Activated T-helper 1 cell treated with anti-CD3 and anti-CD28 coated beads, Interleukin-12 subunit alpha, Interleukin-12 subunit beta, Interleukin-2, Interleukin-4 antibody, amounts not matched to agents 30 ng/mL and 10 ng/mL and 1 ng/mL, durations not matched to agents 14 hours and 24 hours and 36 hours (primary cell): Measurements from ENCODE around the gene DGKZ. TPM values are rescaled to one million over a fixed set of nuclear protein-coding genes. Genes with fewer than 3 reads are reported as not detected.
"Not testable (repeated sequence)": the region's sequence is repeated elsewhere in the genome, so short reads cannot be mapped to it uniquely, and the experiment has no call there.

Experiments used
- DNase-seq: peaks from one replicate; pipeline ENCODE4 v3.0.0; 2021; ENCODE audit warnings: low spot score
- H3K27ac Mint-ChIP-seq: one replicate; pipeline ENCODE4 v1.8.0; 2021; ENCODE audit warnings: mild to moderate bottlenecking, mixed read lengths
- H3K27me3 Mint-ChIP-seq: one replicate; pipeline ENCODE4 v1.8.0; 2022; ENCODE audit warnings: mild to moderate bottlenecking, moderate library complexity, mixed read lengths; ENCODE audit not compliant: insufficient read depth
- H3K36me3 Mint-ChIP-seq: one replicate; pipeline ENCODE4 v1.8.0; 2021; ENCODE audit warnings: low read depth, mixed read lengths
- H3K4me1 Mint-ChIP-seq: one replicate; pipeline ENCODE4 v1.8.0; 2021; ENCODE audit warnings: low read depth, mixed read lengths
- H3K4me3 Mint-ChIP-seq: one replicate; pipeline ENCODE4 v1.8.0; 2021; ENCODE audit warnings: mild to moderate bottlenecking, moderate library complexity, mixed read lengths
- H3K9me3 Mint-ChIP-seq: one replicate; pipeline ENCODE4 v1.8.0; 2021; ENCODE audit warnings: mixed read lengths
- intact Hi-C: fragments of 100-400 bp; cut with micrococcal nuclease; formaldehyde crosslinking; loops from one replicate; pipeline ENCODE4 v1.15.1; 2024
- total RNA-seq: library from RNA; stranded (reverse); gene quantifications from 2 replicates; pipeline ENCODE4 v1.2.3, GENCODE V29; 2022

The DGKZ gene
- total RNA-seq, 1 donor from 2014 or later, result 101 TPM

DNA sequence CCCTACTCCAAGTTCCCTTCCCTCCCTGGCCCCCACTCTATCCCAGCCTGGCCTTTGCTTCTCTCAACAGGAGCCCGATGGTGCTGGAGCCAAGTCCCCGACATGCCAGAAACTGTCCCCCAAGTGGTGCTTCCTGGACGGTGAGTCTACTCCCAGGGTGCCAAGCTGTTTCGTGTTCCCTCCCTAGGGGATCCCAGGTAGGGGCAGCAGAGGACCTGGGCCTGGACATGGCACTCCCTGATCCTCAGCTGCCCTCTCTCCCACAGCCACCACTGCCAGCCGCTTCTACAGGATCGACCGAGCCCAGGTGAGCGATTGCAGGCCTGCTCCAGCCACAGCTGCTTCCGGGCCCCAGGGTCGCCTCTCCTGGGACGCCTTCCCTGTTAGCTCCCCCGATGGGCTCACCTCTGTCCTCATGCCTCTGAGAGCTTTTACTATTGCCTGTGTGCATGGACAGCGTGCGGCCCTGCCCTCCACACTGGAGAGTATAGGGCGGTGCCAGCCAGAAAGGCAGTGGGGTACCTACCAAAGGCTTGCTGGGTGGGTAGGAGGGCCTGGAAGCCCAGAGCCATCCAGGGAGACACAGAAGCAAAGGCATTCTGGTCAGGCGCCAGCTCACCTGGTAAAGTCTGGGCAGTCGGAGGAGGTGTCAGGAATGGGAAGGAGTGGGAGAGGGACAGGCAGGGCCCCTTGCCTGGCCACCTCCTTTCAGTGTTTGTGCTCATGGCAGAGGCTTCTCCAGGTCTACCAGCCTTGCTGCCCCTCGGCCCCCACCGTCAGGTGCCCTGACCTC is 29.2 kb downstream of the DGKZ start:
- H3K9me3 Mint-ChIP-seq, result no peaks in the 10 kb centered on the region
- no peaks in the 10 kb centered on the region for H3K4me1 Mint-ChIP-seq
- H3K27me3 Mint-ChIP-seq, result peaks cover 2% of the 10 kb centered on the region
- intact Hi-C loops, result no loop called here
- H3K27ac Mint-ChIP-seq, result no peak overlapping the region
- peaks cover 31% of the 10 kb centered on the region for H3K36me3 Mint-ChIP-seq
- no peak for DNase-seq
- no peak overlapping the region for H3K4me3 Mint-ChIP-seq

DNA sequence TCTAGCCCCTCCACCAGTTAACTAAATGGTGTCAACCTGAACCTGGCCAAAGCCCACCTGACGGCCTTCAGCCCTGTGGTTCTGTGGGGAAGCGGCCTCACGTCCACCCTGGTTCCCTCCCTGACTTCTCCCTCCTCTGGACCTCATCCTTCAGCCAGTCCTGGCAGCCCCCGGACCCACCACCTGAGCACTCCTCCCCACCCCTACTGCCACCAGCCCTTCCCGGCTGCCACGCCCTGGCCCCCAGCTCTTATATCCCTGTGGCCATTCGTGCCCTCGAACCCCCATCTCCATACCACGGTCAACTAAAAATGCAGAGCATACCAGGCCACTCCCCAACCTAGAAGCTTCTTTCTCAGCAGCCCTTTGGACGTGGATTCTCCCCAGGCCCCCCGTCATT is 30.0 kb downstream of the DGKZ start:
- peaks cover 2% of the 10 kb centered on the region for H3K27me3 Mint-ChIP-seq
- no peak overlapping the region for H3K4me3 Mint-ChIP-seq
- H3K36me3 Mint-ChIP-seq, result peaks cover 31% of the 10 kb centered on the region
- intact Hi-C loops, result no loop called here
- H3K9me3 Mint-ChIP-seq, result no peaks in the 10 kb centered on the region
- H3K4me1 Mint-ChIP-seq, result no peaks in the 10 kb centered on the region
- no peak for DNase-seq
- H3K27ac Mint-ChIP-seq, result no peak overlapping the region

DNA sequence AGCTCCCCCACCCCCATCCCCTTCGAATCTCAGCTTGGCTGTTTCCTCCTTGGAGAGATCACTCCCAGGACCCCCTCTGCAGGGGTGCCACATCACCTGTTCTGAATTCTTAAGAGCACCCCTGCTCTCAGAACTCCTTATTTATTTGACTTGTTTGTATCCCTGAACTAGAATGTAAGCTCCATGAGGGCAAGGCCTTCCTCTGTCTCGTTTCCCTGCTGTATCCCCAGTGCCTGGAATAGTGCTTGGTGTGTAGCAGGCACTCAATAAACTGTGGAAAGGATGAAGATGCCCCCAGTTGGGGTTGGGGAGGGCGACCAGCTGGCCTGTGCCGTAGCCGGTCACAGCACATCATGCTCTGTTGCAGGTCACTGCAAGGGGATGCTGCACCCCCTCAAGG is 30.6 kb downstream of the DGKZ start:
- no peaks in the 10 kb centered on the region for H3K9me3 Mint-ChIP-seq
- no peak overlapping the region for H3K27ac Mint-ChIP-seq
- H3K4me3 Mint-ChIP-seq, result no peak overlapping the region
- peaks cover 2% of the 10 kb centered on the region for H3K27me3 Mint-ChIP-seq
- DNase-seq, result no peak
- intact Hi-C loops, result no loop called here
- no peaks in the 10 kb centered on the region for H3K4me1 Mint-ChIP-seq
- peaks cover 29% of the 10 kb centered on the region for H3K36me3 Mint-ChIP-seq

DNA sequence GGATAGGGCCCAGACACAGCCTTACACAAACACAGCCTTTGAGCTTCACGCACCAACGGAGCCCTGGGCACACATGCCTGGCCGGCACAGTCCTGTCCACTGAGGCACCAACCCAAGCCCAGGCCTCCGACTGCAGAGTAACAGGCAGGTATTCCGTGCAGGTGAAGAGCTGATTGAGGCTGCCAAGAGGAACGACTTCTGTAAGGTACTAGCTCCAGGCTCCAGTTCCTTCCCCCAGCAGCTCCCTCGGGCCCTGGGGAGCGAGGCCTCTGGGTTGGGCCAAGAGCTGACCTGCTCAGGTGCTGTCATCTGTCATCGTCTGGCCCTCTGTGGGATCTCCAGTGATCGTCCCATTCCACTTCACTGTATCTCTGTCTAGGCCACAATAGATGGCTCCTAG is 31.0 kb downstream of the DGKZ start:
- no peak for DNase-seq
- peaks cover 29% of the 10 kb centered on the region for H3K36me3 Mint-ChIP-seq
- no peaks in the 10 kb centered on the region for H3K4me1 Mint-ChIP-seq
- no peak overlapping the region for H3K4me3 Mint-ChIP-seq
- no peak overlapping the region for H3K27ac Mint-ChIP-seq
- no peaks in the 10 kb centered on the region for H3K9me3 Mint-ChIP-seq
- intact Hi-C loops, result no loop called here
- peaks cover 2% of the 10 kb centered on the region for H3K27me3 Mint-ChIP-seq

DNA sequence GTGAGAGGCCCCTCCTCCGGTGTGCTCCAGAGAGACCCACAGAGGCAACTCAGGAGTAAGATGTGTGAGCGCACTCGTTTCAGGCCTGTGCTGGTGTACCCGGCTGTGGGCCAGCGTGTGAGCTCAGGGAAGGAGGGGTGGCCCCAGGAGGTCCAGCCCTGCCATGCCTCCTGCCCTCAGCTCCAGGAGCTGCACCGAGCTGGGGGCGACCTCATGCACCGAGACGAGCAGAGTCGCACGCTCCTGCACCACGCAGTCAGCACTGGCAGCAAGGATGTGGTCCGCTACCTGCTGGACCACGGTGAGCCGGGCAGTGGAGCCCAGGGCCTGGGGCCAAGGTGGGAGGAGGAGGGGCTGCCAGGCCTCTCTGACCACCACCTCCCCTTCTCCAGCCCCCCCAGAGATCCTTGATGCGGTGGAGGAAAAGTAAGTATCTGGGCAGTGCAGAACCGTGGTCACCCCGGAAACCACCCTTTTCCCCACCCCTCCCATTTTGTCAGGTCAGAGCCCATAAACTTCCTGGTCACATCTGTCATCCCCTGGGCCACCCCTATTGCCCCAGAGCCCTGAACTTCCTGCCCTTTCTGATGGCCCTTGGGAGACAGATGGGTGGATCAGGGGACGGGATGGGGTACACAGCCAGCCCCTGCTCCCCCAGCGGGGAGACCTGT is 31.7 kb downstream of the DGKZ start:
- peaks cover 29% of the 10 kb centered on the region for H3K36me3 Mint-ChIP-seq
- intact Hi-C loops, result no loop called here
- H3K27ac Mint-ChIP-seq, result peak overlapping the region; percentile 65
- no peaks in the 10 kb centered on the region for H3K9me3 Mint-ChIP-seq
- H3K4me3 Mint-ChIP-seq, result no peak overlapping the region
- no peaks in the 10 kb centered on the region for H3K4me1 Mint-ChIP-seq
- no peak for DNase-seq
- H3K27me3 Mint-ChIP-seq, result peaks cover 2% of the 10 kb centered on the region

DNA sequence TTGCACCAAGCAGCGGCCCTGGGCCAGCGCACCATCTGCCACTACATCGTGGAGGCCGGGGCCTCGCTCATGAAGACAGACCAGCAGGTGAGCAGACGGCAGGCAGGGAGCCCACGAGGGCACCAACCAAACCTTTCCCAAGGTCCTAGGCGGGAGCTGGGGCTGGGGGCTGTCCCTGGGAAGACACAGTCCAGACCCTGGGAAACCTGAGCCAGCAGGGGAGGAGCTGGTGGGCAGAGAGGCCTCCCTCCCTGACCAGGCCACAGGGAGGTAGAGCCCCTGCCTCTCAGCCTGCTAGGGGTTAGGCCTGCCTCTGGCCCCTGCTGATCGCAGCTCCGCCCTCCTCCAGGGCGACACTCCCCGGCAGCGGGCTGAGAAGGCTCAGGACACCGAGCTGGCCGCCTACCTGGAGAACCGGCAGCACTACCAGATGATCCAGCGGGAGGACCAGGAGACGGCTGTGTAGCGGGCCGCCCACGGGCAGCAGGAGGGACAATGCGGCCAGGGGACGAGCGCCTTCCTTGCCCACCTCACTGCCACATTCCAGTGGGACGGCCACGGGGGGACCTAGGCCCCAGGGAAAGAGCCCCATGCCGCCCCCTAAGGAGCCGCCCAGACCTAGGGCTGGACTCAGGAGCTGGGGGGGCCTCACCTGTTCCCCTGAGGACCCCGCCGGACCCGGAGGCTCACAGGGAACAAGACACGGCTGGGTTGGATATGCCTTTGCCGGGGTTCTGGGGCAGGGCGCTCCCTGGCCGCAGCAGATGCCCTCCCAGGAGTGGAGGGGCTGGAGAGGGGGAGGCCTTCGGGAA is 32.4 kb downstream of the DGKZ start:
- not testable (repeated sequence) for H3K27me3 Mint-ChIP-seq, DNase-seq, H3K4me1 Mint-ChIP-seq, H3K9me3 Mint-ChIP-seq
- H3K36me3 Mint-ChIP-seq, result peaks cover 29% of the 10 kb centered on the region
- intact Hi-C loops, result loop anchor here (1.0 to 5.0 kb wide), 4 partner anchors 10 to 142 kb away; no protein-coding TSS in a partner anchor
- peak overlapping the region; percentile 29 for H3K27ac Mint-ChIP-seq
- H3K4me3 Mint-ChIP-seq, result peak overlapping the region; percentile 30

DNA sequence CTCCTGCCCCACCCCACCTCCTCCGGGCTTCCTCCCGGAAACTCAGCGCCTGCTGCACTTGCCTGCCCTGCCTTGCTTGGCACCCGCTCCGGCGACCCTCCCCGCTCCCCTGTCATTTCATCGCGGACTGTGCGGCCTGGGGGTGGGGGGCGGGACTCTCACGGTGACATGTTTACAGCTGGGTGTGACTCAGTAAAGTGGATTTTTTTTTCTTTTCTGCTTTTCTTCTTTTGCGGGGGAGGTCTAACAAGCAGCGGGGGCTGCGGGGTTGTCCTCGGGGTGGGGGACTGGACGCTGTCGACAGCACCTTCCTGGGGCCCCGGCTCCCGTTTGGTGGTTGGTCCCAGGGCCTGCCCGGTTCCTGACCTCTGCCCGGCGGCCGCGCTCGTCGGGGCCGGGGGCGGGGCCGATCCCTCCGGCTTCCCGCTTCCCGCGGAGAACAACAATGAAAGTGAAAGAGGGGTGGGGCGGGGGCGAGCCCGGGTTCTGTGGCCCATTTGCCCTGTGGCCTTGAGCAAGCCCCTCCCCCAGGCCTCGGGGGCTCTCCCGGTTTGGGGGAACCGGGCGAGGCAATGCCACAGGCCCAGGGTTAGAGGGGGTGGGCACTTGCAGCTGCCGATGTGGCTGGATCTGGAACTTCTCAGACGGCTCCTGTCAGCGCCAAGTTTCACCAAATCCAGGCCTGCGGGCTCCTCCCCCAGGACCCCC is 33.2 kb downstream of the DGKZ start:
- H3K36me3 Mint-ChIP-seq, result peaks cover 25% of the 10 kb centered on the region
- DNase-seq, result peak; percentile 54
- H3K4me1 Mint-ChIP-seq, result no peaks in the 10 kb centered on the region
- H3K27ac Mint-ChIP-seq, result peak overlapping the region; percentile 75
- no peaks in the 10 kb centered on the region for H3K9me3 Mint-ChIP-seq
- peaks cover 2% of the 10 kb centered on the region for H3K27me3 Mint-ChIP-seq
- H3K4me3 Mint-ChIP-seq, result peak overlapping the region; percentile 78
- intact Hi-C loops, result loop anchor here (1.0 to 5.0 kb wide), 4 partner anchors 9 to 143 kb away; no protein-coding TSS in a partner anchor

DNA sequence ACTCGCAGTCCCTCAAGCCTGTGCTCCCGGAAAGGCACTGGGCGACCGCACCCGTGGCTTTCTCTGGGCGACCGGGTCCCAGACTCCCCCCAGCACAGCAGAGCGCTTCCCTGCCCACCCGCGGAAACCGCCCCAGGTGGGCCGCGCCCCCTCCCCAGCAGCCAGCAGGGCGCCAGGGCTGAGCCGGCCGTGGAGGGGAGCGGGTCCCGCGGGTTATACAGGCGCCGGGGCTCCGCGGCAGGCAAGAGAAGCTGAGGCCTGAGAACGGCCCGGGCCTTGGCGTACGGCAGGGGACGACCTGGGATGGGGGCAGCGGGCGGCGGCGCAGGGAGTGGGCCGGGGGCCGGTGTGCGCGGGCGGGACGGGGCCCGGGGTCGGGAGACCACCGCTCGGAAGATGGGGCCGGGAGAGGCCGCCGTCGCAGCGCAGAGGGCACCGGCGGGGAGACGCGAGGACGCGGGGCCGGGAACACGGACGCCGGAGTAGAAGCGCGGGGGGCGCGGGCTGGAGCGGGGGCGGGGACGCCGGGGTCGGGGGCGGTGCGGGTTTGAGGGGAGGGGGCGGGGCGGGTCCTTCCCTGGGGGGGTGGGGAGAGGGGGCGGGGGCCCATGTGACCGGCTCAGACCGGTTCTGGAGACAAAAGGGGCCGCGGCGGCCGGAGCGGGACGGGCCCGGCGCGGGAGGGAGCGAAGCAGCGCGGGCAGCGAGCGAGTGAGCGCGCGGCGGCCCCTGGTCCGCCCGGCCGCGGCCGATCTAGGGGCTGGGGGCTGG is 34.0 kb downstream of the DGKZ start, which contains the start of gene MDK:
MDK (plus strand) TSS at position 622 of the 771 bp plus-strand sequence. CDS start 389 bp downstream, outside the sequence.
- no peak within 1 kb of the TSS for H3K27ac Mint-ChIP-seq
- H3K4me1 Mint-ChIP-seq, result no peaks in the 10 kb centered on the region
- no peak for DNase-seq
- no peaks in the 10 kb centered on the region for H3K9me3 Mint-ChIP-seq
- peaks cover 7% of the 10 kb centered on the region for H3K27me3 Mint-ChIP-seq
- intact Hi-C loops, result loop anchor here (2.0 to 5.0 kb wide), 2 partner anchors 14 to 144 kb away; no protein-coding TSS in a partner anchor
- H3K4me3 Mint-ChIP-seq, result peak within 1 kb of the TSS; percentile 78
- peaks cover 24% of the 10 kb centered on the region for H3K36me3 Mint-ChIP-seq

DNA sequence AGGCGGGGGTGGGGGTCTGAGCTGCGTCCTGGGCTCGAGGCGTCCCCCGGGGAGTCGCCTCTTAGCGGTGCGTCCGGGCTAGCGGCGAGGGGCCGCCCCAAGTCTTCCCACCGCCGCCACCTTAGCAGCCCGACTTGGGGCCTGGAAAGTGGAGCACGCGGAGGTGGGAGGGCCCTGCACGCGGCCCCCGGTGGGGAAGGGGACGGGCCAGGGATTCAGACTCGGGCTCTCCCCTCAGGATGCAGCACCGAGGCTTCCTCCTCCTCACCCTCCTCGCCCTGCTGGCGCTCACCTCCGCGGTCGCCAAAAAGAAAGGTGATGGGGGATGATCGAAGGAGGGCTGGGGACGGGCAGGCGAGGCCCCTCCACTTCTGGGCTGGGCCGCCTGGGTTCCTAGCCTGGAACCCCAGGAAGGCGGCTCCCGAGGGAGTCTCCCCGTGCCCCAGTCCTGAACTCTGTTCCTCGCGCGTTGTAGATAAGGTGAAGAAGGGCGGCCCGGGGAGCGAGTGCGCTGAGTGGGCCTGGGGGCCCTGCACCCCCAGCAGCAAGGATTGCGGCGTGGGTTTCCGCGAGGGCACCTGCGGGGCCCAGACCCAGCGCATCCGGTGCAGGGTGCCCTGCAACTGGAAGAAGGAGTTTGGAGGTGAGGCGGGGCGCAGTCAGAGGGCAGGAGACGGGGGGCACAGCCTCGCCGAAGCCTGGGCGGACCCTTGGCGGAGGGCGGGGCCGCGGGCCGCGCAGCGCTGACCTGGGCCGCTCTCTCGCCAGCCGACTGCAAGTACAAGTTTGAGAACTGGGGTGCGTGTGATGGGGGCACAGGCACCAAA is 34.8 kb downstream of the DGKZ start:
- Mint-ChIP-seq H3K27me3 (peaks cover 14% of the 10 kb centered on the region), H3K4me1 (no peaks in the 10 kb centered on the region), H3K9me3 (no peaks in the 10 kb centered on the region), H3K4me3 (peak overlapping the region; percentile 72), H3K36me3 (peaks cover 16% of the 10 kb centered on the region), H3K27ac (no peak overlapping the region)
- no peak for DNase-seq
- intact Hi-C loops, result loop anchor here (2.0 to 5.0 kb wide), 2 partner anchors 15 to 145 kb away; no protein-coding TSS in a partner anchor

DNA sequence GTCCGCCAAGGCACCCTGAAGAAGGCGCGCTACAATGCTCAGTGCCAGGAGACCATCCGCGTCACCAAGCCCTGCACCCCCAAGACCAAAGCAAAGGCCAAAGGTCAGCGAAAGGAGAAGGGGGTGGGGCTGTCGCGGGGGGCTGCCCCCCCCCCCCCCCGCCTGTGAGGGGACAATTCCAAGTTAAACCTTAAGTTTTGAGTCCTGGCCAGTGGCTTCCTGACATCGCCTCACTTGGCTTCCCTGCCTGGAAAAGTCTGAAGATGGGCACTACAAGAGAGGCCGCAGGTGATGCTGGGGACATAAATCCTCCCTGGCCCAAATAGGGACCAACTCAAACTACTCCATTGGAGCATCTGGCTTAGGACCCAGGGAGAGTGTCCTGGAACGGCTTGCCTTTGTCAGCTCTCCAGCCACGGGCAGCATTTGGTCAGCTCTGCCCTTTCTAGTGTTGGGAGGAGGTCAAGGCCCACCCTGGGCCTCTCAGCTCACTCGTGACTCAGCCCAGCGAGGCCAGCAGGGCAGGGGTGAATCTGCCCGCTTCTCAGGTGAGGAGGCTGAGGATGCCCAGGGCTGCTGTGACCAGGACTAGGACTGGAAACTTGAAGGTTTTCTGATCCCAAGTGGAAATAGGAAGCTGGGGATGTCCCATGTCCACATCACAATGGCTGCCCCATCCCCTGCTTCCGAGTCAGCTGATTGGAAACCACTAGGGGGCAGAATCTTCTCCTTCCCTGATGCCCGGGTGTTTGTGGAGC is 35.6 kb downstream of the DGKZ start:
- H3K27me3 Mint-ChIP-seq, result peaks cover 17% of the 10 kb centered on the region
- no peak overlapping the region for H3K4me3 Mint-ChIP-seq
- peaks cover 9% of the 10 kb centered on the region for H3K36me3 Mint-ChIP-seq
- H3K27ac Mint-ChIP-seq, result no peak overlapping the region
- no peaks in the 10 kb centered on the region for H3K9me3 Mint-ChIP-seq
- intact Hi-C loops, result loop anchor here (5.0 kb wide), 1 partner anchor 146 kb away; no protein-coding TSS in a partner anchor
- DNase-seq, result no peak
- H3K4me1 Mint-ChIP-seq, result peaks cover 6% of the 10 kb centered on the region
